Measurements from ENCODE around the gene DEXI.

DNA sequence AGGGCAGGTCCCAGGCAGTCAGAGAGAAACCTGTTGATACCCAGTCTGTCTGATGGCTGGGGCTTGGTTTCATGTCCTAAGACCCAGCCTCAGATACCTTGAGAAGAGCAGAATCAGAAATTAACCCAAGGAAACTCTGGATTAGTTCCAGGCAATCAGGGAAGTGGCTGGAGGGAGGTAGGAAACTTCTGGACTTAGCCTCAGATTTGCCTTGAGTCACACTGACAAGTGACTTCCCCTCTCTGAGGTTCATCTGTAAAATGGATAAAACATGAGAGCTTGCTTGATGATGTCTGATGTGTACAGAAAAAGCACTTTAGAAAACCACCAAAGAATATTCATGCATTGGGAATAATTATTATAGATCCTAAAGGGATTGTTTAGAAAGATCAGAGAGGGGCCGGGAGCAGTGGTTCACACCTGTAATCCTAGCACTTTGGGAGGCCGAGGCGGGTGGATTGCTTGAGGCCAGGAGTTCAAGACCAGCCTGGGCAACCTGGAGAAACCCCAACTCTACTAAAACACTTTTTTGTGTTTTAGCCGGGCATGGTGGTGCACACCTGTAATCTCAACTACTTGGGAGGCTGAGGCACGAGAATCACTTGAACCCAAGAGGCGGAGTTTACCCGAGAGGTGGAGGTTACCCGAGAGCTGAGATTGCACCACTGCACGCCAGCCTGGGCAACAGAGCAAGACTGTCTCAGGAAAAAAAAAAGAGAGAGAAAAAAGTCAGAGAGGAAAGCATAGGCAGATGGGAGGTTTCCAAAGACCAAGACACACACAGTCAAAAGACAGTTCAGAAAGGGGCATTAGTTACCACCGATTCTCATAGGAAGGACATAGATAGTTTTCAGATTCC, 61.4 kb downstream of the DEXI start:
- no peak for TF ChIP-seq POLR2A (IDR thresholded peaks at IDR 0.05; ENCODE audit: low read depth, low read length)
- TF ChIP-seq, protein P1, sequence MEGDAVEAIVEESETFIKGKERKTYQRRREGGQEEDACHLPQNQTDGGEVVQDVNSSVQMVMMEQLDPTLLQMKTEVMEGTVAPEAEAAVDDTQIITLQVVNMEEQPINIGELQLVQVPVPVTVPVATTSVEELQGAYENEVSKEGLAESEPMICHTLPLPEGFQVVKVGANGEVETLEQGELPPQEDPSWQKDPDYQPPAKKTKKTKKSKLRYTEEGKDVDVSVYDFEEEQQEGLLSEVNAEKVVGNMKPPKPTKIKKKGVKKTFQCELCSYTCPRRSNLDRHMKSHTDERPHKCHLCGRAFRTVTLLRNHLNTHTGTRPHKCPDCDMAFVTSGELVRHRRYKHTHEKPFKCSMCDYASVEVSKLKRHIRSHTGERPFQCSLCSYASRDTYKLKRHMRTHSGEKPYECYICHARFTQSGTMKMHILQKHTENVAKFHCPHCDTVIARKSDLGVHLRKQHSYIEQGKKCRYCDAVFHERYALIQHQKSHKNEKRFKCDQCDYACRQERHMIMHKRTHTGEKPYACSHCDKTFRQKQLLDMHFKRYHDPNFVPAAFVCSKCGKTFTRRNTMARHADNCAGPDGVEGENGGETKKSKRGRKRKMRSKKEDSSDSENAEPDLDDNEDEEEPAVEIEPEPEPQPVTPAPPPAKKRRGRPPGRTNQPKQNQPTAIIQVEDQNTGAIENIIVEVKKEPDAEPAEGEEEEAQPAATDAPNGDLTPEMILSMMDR (conservative IDR thresholded peaks at IDR 0.05; ENCODE audit: low read depth, low read length): no peak
